Upper lobe of right lung (tissue), 1 donor: ENCODE data around the gene ARMH3. TPM values are rescaled to one million over a fixed set of nuclear protein-coding genes. Genes with fewer than 3 reads are reported as not detected.

Experiments
- ATAC-seq: fragments of 200-7000 bp; cut with Tn5 transposase; one replicate; pipeline ENCODE4 v1.9.1; 2020; ENCODE audit warnings: mild to moderate bottlenecking, moderate library complexity
- DNase-seq: peaks from one replicate; pipeline ENCODE4 v3.0.0-alpha.2; 2020
- H3K27ac ChIP-seq: fragments of 200-600 bp; one replicate; pipeline ENCODE4 v1.8.0; 2022
- H3K27me3 ChIP-seq: fragments of 200-600 bp; one replicate; pipeline ENCODE4 v1.8.0; 2022; ENCODE audit warnings: mild to moderate bottlenecking
- H3K36me3 ChIP-seq: fragments of 200-600 bp; one replicate; pipeline ENCODE4 v1.8.0; 2022
- H3K4me1 ChIP-seq: fragments of 200-600 bp; one replicate; pipeline ENCODE4 v1.8.0; 2022
- H3K4me3 ChIP-seq: fragments of 200-600 bp; one replicate; pipeline ENCODE4 v1.8.0; 2022; ENCODE audit warnings: mild to moderate bottlenecking
- H3K9me3 ChIP-seq: fragments of 200-600 bp; one replicate; pipeline ENCODE4 v1.8.0; 2022
- CTCF ChIP-seq: fragments of 200-600 bp; IDR thresholded peaks from one replicate; pipeline ENCODE4 v1.8.0; 2022; ENCODE audit warnings: antibody characterized with exemption
- intact Hi-C: fragments of 100-400 bp; cut with DNase I; formaldehyde crosslinking; loops from one replicate; pipeline ENCODE4 v1.11.0; 2022
- total RNA-seq: library from RNA; stranded (reverse); fragmentation: NEBNext Ultra II Directional; extraction: Animal tissue kit (Norgen Biotek cat#: 25700); gene quantifications from one replicate; pipeline ENCODE4 v1.2.1, GENCODE V29; 2021
- donor health status: DM: no; HTN: yes; CAD: no; lungs with severe emphysema.

The ARMH3 gene
- total RNA-seq, 1 donor from 2014 or later: 37.2 TPM

DNA sequence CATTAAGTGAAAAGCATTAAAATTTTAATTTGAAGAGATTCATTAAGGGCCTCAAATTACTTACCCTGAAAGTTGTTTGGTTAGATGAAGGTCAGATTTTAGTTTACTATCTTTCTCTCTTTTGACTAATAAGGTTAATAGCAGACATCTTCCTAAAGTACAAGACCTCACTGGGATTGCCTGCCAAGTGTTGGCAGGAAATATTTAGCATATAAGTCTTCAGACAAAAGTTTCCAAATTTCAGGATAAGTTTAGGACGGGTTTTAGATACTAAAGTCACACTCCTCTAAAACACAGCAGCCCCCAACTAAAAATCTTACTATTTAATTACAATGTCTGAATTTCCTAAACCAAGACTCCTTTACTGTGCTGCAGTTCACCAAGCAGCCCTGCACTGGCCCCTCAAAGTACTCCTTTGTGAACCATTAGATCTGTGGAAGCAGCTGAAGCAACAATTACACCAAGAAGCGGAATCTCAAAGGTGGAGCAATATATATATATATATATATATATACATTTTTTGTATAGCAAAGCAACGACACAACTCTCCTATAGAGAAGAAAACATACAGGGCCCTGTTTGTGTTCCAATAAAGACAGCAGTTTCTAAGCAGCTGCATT is 121.2 kb downstream of the ARMH3 start:
- Histone ChIP-seq H3K27me3 (no peaks in the 10 kb centered on the region), H3K9me3 (no peaks in the 10 kb centered on the region), H3K4me1 (no peaks in the 10 kb centered on the region), H3K4me3 (no peak overlapping the region), H3K27ac (no peak overlapping the region), H3K36me3 (peaks cover 11% of the 10 kb centered on the region)
- no peak for TF ChIP-seq CTCF
- ATAC-seq (no peak), DNase-seq (no peak)
- intact Hi-C loops: no loop called here

DNA sequence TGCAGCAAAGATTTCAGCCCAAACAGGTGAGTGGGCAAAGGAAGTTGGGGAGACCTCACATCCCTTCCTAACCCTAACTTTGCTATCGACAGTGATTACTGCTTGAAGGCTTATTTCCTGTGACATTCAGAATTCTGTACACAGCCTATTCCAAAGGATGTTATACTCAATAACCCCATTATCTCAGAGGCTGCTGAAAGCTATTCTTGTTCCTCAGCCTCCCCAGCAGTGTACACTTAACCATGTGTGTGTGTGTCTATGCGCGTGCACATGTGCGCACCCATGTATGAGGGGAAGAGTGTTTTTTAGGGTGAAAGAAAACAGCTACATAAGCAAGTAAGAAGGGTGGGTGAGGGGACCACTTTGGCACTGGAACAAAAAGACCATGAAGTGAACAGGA is 122.0 kb downstream of the ARMH3 start:
- H3K4me3 ChIP-seq: no peak overlapping the region
- peaks cover 11% of the 10 kb centered on the region for H3K36me3 ChIP-seq
- no peaks in the 10 kb centered on the region for H3K9me3 ChIP-seq
- no peak for ATAC-seq
- TF ChIP-seq CTCF: no peak
- no peaks in the 10 kb centered on the region for H3K27me3 ChIP-seq
- H3K27ac ChIP-seq: no peak overlapping the region
- intact Hi-C loops: no loop called here
- no peaks in the 10 kb centered on the region for H3K4me1 ChIP-seq
- DNase-seq: no peak

DNA sequence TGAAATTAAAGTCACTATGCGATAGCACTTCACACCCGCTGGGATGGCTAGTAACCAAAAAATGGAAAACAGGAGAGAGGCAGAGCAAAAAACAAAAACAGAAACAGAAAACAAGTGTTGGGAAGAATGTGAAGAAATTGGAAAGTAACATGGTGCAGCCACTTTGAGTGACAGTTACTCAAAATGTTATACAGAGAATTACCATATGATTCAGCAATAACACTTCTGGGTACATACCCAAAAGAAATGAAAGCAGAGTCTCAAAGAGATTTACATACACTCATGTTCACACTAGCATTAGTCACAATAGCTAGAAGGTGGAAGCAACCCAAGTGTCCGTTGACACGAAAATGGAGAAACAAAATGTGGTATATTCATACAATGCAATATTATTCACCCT is 123.8 kb downstream of the ARMH3 start:
- no peaks in the 10 kb centered on the region for H3K27me3 ChIP-seq
- no peaks in the 10 kb centered on the region for H3K9me3 ChIP-seq
- no peaks in the 10 kb centered on the region for H3K4me1 ChIP-seq
- no peak overlapping the region for H3K4me3 ChIP-seq
- peaks cover 11% of the 10 kb centered on the region for H3K36me3 ChIP-seq
- TF ChIP-seq CTCF: no peak
- intact Hi-C loops: no loop called here
- H3K27ac ChIP-seq: no peak overlapping the region
- ATAC-seq: no peak
- no peak for DNase-seq

DNA sequence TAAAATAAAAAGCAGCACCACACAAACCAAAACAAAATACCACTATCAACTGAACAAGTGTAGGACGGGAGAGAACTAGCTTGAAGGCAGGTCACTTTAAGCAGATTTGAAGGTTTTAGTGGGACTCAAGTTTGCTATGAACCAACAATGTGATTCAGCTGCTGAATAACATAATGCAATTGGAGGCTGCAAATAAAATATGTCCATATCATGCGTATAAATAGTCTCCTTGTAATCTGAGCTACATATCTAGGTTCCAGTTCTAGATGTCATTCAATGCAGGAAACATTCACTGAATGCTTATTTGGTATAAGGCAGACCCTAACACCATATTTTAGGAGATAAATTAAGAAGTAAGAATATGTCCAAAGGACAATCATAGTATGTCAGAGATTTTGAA is 130.9 kb downstream of the ARMH3 start:
- no peak for TF ChIP-seq CTCF
- Histone ChIP-seq H3K27ac (no peak overlapping the region), H3K27me3 (no peaks in the 10 kb centered on the region), H3K9me3 (no peaks in the 10 kb centered on the region), H3K4me1 (peaks cover 4% of the 10 kb centered on the region), H3K36me3 (peaks cover 4% of the 10 kb centered on the region), H3K4me3 (no peak overlapping the region)
- intact Hi-C loops: no loop called here
- DNase-seq (no peak), ATAC-seq (no peak)

DNA sequence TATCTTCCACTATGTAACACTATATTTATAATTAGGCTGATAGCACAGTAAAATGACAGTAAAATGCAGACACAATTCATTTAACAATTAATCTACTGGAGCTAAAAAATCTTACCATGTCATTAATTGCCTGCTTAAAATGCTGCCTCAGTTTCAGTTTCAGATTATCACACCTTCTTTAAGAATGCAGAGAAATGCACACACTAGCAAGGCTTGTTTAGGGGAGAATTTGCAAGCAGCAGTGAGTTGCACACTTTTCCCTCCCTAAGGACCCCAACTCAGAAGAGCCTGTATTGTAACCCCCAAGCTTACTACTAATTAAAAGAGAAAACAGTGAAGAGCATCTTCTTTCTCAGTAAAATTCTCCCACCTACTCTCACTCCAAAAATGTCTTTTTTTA is 132.7 kb downstream of the ARMH3 start:
- Histone ChIP-seq H3K27ac (no peak overlapping the region), H3K4me3 (no peak overlapping the region), H3K4me1 (peaks cover 4% of the 10 kb centered on the region), H3K9me3 (no peaks in the 10 kb centered on the region), H3K27me3 (no peaks in the 10 kb centered on the region), H3K36me3 (no peaks in the 10 kb centered on the region)
- no peak for TF ChIP-seq CTCF
- no peak for ATAC-seq
- intact Hi-C loops: no loop called here
- DNase-seq: no peak

DNA sequence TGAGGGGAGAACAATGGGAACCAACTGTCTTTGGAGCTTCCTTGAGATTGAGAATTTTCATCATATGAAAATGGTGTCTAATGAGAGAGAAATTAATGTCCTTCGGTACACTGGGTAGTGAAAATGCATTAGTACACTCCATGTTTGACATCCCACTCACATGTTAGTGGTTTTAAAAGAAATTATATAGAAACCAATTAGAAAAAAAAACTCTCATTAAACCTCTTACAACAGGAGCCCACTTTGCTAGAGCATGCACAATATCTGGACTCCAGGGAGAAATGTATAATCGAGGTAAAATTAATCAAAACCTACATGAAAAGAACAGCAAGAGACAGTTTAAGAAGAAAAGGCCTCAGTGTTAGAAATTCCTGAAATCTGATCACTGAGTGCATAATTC is 133.1 kb downstream of the ARMH3 start:
- no peak overlapping the region for H3K27ac ChIP-seq
- H3K4me3 ChIP-seq: no peak overlapping the region
- intact Hi-C loops: no loop called here
- no peaks in the 10 kb centered on the region for H3K9me3 ChIP-seq
- H3K4me1 ChIP-seq: peaks cover 4% of the 10 kb centered on the region
- ATAC-seq: no peak
- DNase-seq: no peak
- no peak for TF ChIP-seq CTCF
- H3K36me3 ChIP-seq: no peaks in the 10 kb centered on the region
- H3K27me3 ChIP-seq: no peaks in the 10 kb centered on the region
